Neural progenitor cell (in vitro differentiated cells): ENCODE data around the gene TP73. TPM values are rescaled to one million over a fixed set of nuclear protein-coding genes. Genes with fewer than 3 reads are reported as not detected.

ENCODE experiments used
- DNase-seq: peaks from one replicate; pipeline ENCODE4 v3.0.0-alpha.2; 2016; ENCODE audit warnings: low spot score
- H2AFZ ChIP-seq: fragments of 200-600 bp; sonication (generic); replicated peaks from 2 replicates; pipeline ENCODE4 v1.6.1; 2016; ENCODE audit warnings: antibody characterized with exemption
- H3F3A ChIP-seq: fragments of 200-600 bp; sonication (generic); 2 replicates; pipeline ENCODE4 v1.6.1; 2016; ENCODE audit warnings: antibody characterized with exemption, low read depth
- H3K27ac ChIP-seq: fragments of 200-600 bp; sonication (generic); 2 replicates; pipeline ENCODE4 v1.5.1; 2016; ENCODE audit warnings: mild to moderate bottlenecking
- H3K27me3 ChIP-seq: fragments of 200-600 bp; sonication (generic); 2 replicates; pipeline ENCODE4 v1.6.1; 2016; ENCODE audit warnings: mild to moderate bottlenecking, moderate library complexity
- H3K36me3 ChIP-seq: fragments of 200-600 bp; sonication (generic); 2 replicates; pipeline ENCODE4 v1.5.1; 2016
- H3K4me1 ChIP-seq: fragments of 200-600 bp; sonication (generic); 2 replicates; pipeline ENCODE4 v1.6.1; 2016; ENCODE audit warnings: mixed run types
- H3K4me2 ChIP-seq: fragments of 200-600 bp; sonication (generic); 2 replicates; pipeline ENCODE4 v1.6.1; 2016
- H3K4me3 ChIP-seq: fragments of 200-600 bp; sonication (generic); 2 replicates; pipeline ENCODE4 v1.5.1; 2016
- H3K79me2 ChIP-seq: fragments of 200-600 bp; sonication (generic); 2 replicates; pipeline ENCODE4 v1.6.1; 2016; ENCODE audit warnings: low read depth
- H3K9ac ChIP-seq: fragments of 200-600 bp; sonication (generic); 2 replicates; pipeline ENCODE4 v1.6.1; 2016
- H3K9me3 ChIP-seq: fragments of 200-600 bp; sonication (generic); 2 replicates; pipeline ENCODE4 v1.5.1; 2016; ENCODE audit warnings: low read depth
- H4K20me1 ChIP-seq: fragments of 200-600 bp; sonication (generic); 2 replicates; pipeline ENCODE4 v1.6.1; 2016; ENCODE audit warnings: low read depth
- H3K27ac Mint-ChIP-seq: 3 replicates; pipeline ENCODE4 v1.8.0; 2021; ENCODE audit warnings: mixed read lengths
- H3K27me3 Mint-ChIP-seq: 2 replicates; pipeline ENCODE4 v1.8.0; 2022; ENCODE audit warnings: low read depth, mild to moderate bottlenecking, inconsistent platforms, moderate library complexity, mixed read lengths; ENCODE audit not compliant: insufficient read depth
- H3K36me3 Mint-ChIP-seq: 3 replicates; pipeline ENCODE4 v1.8.0; 2021; ENCODE audit warnings: mixed read lengths
- H3K4me1 Mint-ChIP-seq: 3 replicates; pipeline ENCODE4 v1.8.0; 2021; ENCODE audit warnings: mixed read lengths
- H3K4me3 Mint-ChIP-seq: 3 replicates; pipeline ENCODE4 v1.8.0; 2021; ENCODE audit warnings: mild to moderate bottlenecking, moderate library complexity, mixed read lengths
- H3K9me3 Mint-ChIP-seq: 3 replicates; pipeline ENCODE4 v1.8.0; 2020; ENCODE audit warnings: mixed read lengths
- CTCF ChIP-seq: fragments of 200-600 bp; sonication (generic); IDR thresholded peaks from 2 replicates; pipeline ENCODE4 v1.5.1; 2017; ENCODE audit warnings: antibody characterized with exemption, mild to moderate bottlenecking
- EZH2 ChIP-seq: fragments of 200-600 bp; sonication (generic); IDR thresholded peaks from 2 replicates; pipeline ENCODE4 v1.6.1; 2017; ENCODE audit warnings: antibody characterized with exemption, mild to moderate bottlenecking, moderate library complexity
- EZH2phosphoT487 ChIP-seq: fragments of 200-600 bp; sonication (generic); IDR thresholded peaks from 2 replicates; pipeline ENCODE4 v1.6.1; 2017; ENCODE audit warnings: antibody characterized with exemption
- total RNA-seq: library from RNA; depleted of rRNA; stranded (reverse); fragments of >200 nt; gene quantifications from 2 replicates; pipeline ENCODE4 v1.2.3, GENCODE V29; 2015; ENCODE audit warnings: low replicate concordance

The TP73 gene
- total RNA-seq, 1 donor from 2014 or later: not detected

- Histone ChIP-seq H3K4me3 (no peak overlapping the region), H3K27ac (no peak overlapping the region), H2AFZ (no peak overlapping the region), H4K20me1 (no peaks in the 10 kb centered on the region), H3K4me2 (no peak overlapping the region), H3K79me2 (no peaks in the 10 kb centered on the region), H3F3A (peaks cover 18% of the 10 kb centered on the region), H3K27me3 (no peaks in the 10 kb centered on the region), H3K9ac (no peak overlapping the region), H3K36me3 (no peaks in the 10 kb centered on the region), H3K9me3 (no peaks in the 10 kb centered on the region), H3K4me1 (peaks cover 11% of the 10 kb centered on the region)
- DNase-seq: no peak
- Mint-ChIP-seq H3K27ac (no peak overlapping the region), H3K4me3 (no peak overlapping the region), H3K27me3 (no peaks in the 10 kb centered on the region), H3K36me3 (peaks cover 11% of the 10 kb centered on the region), H3K9me3 (no peaks in the 10 kb centered on the region), H3K4me1 (no peaks in the 10 kb centered on the region)
- TF ChIP-seq CTCF: no peak
- TF ChIP-seq EZH2phosphoT487: no peak
- no peak for TF ChIP-seq EZH2
These were observed 18.1 kb upstream of the TP73 start for GRCh38 chr1:3634059-3634800.

GRCh38 chr1:3636080-3636479 is 16.2 kb upstream of the TP73 start:
- Mint-ChIP-seq H3K27ac (no peak overlapping the region), H3K36me3 (peaks cover 11% of the 10 kb centered on the region)

GRCh38 chr1:3636531-3636930 is 15.8 kb upstream of the TP73 start:
- Mint-ChIP-seq H3K36me3 (peaks cover 11% of the 10 kb centered on the region), H3K9me3 (no peaks in the 10 kb centered on the region), H3K27ac (peak overlapping the region; percentile 3), H3K4me1 (no peaks in the 10 kb centered on the region), H3K4me3 (no peak overlapping the region), H3K27me3 (peaks cover 2% of the 10 kb centered on the region)
- Histone ChIP-seq H3F3A (peaks cover 10% of the 10 kb centered on the region), H2AFZ (no peak overlapping the region), H3K4me2 (no peak overlapping the region), H4K20me1 (peaks cover under 1% of the 10 kb centered on the region), H3K36me3 (no peaks in the 10 kb centered on the region), H3K4me3 (no peak overlapping the region), H3K9me3 (no peaks in the 10 kb centered on the region), H3K27ac (no peak overlapping the region), H3K79me2 (no peaks in the 10 kb centered on the region), H3K9ac (no peak overlapping the region), H3K4me1 (peaks cover 8% of the 10 kb centered on the region), H3K27me3 (no peaks in the 10 kb centered on the region)
- TF ChIP-seq EZH2phosphoT487 (no peak), CTCF (no peak), EZH2 (no peak)
- no peak for DNase-seq

More at GRCh38 chr1:3636080-3636479, 16.2 kb upstream of the TP73 start:
- no peaks in the 10 kb centered on the region for H3K36me3 ChIP-seq
- no peak overlapping the region for H2AFZ ChIP-seq
- H3K79me2 ChIP-seq: no peaks in the 10 kb centered on the region
- H3K9me3 ChIP-seq: no peaks in the 10 kb centered on the region
- Mint-ChIP-seq H3K4me3 (no peak overlapping the region), H3K9me3 (no peaks in the 10 kb centered on the region), H3K4me1 (no peaks in the 10 kb centered on the region), H3K27me3 (no peaks in the 10 kb centered on the region)
- H3K4me3 ChIP-seq: no peak overlapping the region
- H4K20me1 ChIP-seq: no peaks in the 10 kb centered on the region
- H3K27ac ChIP-seq: no peak overlapping the region
- no peak for DNase-seq
- peaks cover 11% of the 10 kb centered on the region for H3K4me1 ChIP-seq
- H3K9ac ChIP-seq: no peak overlapping the region
- no peaks in the 10 kb centered on the region for H3K27me3 ChIP-seq
- no peak overlapping the region for H3K4me2 ChIP-seq
- TF ChIP-seq EZH2phosphoT487 (no peak), EZH2 (no peak), CTCF (no peak)
- peaks cover 14% of the 10 kb centered on the region for H3F3A ChIP-seq
